BJ (cell line): ENCODE data around the gene KCND2. TPM values are rescaled to one million over a fixed set of nuclear protein-coding genes. Genes with fewer than 3 reads are reported as not detected.

Experiments used
- CTCF ChIA-PET: fragments of 350-600 bp; formaldehyde crosslinking; extraction: SDS; loops from one replicate; lab custom pipeline; 2021; ENCODE audit warnings: antibody characterized with exemption, inconsistent platforms; lab: Yijun Ruan, JAX
- POLR2A ChIA-PET: fragments of 300-600 bp; sonication (Branson Sonifier 250); formaldehyde crosslinking; extraction: SDS; loops from one replicate; lab custom pipeline; 2021; ENCODE audit warnings: antibody characterized with exemption; lab: Charles Lee
- DNase-seq: peaks from one replicate; pipeline ENCODE4 v3.0.0-alpha.2; 2011; ENCODE audit warnings: low read depth
- H3K27me3 ChIP-seq: 2 replicates; pipeline ENCODE4 v1.6.0; 2011; ENCODE audit warnings: low read length; ENCODE audit not compliant: control insufficient read depth, insufficient read depth
- H3K36me3 ChIP-seq: 2 replicates; pipeline ENCODE4 v1.5.1; 2011; ENCODE audit warnings: low read length; ENCODE audit not compliant: control insufficient read depth, insufficient read depth
- H3K4me3 ChIP-seq: 2 replicates; pipeline ENCODE4 v1.5.1; 2011; ENCODE audit warnings: low read depth, mild to moderate bottlenecking, control low read depth, low read length
- polyA plus RNA-seq: library from polyadenylated mRNA; depleted of rRNA; stranded (reverse); fragments of >200 nt; gene quantifications from 2 replicates; pipeline ENCODE4 v1.2.3, GENCODE V29; 2011
- TF ChIP-seq, protein P1 (sequence below): IDR thresholded peaks from 2 replicates; pipeline ENCODE4 v1.5.1; 2011; ENCODE audit warnings: low read depth, mild to moderate bottlenecking, control low read depth, inconsistent platforms, low read length, moderate library complexity; ENCODE audit not compliant: insufficient read depth

Gene KCND2
- polyA plus RNA-seq, 1 experiment = not detected

DNA sequence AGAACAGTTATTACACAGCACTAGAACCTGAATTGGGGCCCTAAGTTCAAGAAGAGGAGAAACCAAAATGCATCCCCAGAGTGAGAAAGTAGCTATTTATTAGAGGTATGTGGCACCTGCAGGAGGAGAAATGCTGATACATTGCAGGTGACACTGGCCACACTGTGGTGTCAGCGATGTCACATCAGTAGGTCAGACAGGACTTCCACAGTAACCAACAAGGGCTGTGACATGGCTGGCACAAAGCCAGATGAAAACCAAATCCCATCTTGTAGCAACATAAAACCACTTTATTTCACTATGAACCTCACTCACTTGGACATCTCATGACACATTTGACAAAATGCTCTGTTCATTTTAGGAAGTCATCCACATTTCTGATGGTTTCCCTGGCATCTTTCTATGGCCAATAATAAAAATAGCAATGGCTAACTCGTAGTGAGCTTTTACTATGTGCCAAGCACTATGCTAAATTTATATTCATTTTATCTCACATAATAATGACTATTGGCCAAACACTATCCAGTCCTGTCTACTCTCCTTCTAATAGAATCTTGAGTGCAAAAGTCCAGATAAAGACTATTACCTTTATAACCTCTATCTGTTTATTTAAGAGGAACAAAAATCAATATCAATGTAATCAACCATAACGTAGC lies 430.7 kb downstream of the KCND2 start:
- ChIA-PET POLR2A (no interaction called here), CTCF (no interaction called here)
- DNase-seq = no peak
- no peaks in the 10 kb centered on the region for H3K27me3 ChIP-seq
- no peak overlapping the region for H3K4me3 ChIP-seq
- H3K36me3 ChIP-seq = no peaks in the 10 kb centered on the region
- TF ChIP-seq, protein P1, sequence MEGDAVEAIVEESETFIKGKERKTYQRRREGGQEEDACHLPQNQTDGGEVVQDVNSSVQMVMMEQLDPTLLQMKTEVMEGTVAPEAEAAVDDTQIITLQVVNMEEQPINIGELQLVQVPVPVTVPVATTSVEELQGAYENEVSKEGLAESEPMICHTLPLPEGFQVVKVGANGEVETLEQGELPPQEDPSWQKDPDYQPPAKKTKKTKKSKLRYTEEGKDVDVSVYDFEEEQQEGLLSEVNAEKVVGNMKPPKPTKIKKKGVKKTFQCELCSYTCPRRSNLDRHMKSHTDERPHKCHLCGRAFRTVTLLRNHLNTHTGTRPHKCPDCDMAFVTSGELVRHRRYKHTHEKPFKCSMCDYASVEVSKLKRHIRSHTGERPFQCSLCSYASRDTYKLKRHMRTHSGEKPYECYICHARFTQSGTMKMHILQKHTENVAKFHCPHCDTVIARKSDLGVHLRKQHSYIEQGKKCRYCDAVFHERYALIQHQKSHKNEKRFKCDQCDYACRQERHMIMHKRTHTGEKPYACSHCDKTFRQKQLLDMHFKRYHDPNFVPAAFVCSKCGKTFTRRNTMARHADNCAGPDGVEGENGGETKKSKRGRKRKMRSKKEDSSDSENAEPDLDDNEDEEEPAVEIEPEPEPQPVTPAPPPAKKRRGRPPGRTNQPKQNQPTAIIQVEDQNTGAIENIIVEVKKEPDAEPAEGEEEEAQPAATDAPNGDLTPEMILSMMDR = no peak

DNA sequence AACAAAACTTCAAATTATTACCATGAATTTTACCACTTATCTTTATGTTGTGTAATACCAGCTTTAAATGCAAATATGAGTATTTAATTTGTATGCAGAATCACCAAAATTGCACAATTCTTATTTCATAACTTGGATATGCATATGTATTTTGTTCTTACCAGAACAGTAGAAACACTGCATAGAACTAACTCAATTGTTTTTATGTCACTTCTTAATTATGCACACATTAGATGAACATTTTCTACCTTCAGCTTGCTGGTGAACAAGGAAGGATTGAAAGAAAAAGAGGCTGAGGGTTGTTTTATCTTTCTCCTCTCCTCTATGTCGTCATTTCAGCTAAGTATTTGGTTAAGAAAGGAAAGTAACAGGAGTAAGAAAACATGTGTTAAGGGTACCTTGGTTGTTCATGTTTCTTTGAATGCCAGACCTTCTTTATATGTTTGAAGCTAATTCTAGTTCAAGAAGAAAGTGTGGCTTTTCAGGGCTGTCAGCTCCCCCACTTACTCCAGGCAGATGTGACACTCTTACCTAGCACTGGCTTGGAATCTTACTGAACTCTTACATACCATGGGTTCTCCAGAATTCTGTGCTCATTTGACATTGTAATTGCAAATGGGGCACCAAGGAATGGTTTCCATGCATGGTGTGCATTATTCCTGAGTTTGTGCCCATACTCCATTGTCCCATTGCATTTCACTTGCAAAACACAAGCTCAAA lies 436.4 kb downstream of the KCND2 start:
- TF ChIP-seq, protein P1 = no peak
- H3K27me3 ChIP-seq = no peaks in the 10 kb centered on the region
- DNase-seq = no peak
- ChIA-PET CTCF (interaction anchor here (1.3 kb wide), 1 partner anchor 16 kb away, joined by 6 read pairs; no protein-coding TSS in a partner anchor), POLR2A (no interaction called here)
- no peak overlapping the region for H3K4me3 ChIP-seq
- H3K36me3 ChIP-seq = no peaks in the 10 kb centered on the region

DNA sequence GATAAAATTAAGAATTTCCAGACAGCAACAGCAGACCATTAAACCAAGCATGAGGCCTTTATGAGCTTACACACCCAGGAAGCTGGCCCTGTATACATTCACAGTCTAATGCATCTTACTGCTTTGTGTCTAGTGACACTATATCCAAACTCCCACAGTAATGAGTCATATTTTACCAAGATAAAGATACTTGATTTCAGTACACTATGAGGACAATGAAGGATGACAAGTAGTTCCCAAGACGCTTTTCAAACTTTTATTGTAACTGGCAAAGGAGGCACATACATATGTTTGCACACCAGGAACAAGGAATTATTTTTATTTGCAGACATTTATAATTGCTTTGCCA lies 437.0 kb downstream of the KCND2 start:
- DNase-seq = no peak
- POLR2A ChIA-PET = no interaction called here
- H3K4me3 ChIP-seq = no peak overlapping the region
- no peaks in the 10 kb centered on the region for H3K36me3 ChIP-seq
- CTCF ChIA-PET = interaction anchor here (1.3 kb wide), 1 partner anchor 15 kb away, joined by 6 read pairs; no protein-coding TSS in a partner anchor
- H3K27me3 ChIP-seq = no peaks in the 10 kb centered on the region
- TF ChIP-seq, protein P1 = no peak

DNA sequence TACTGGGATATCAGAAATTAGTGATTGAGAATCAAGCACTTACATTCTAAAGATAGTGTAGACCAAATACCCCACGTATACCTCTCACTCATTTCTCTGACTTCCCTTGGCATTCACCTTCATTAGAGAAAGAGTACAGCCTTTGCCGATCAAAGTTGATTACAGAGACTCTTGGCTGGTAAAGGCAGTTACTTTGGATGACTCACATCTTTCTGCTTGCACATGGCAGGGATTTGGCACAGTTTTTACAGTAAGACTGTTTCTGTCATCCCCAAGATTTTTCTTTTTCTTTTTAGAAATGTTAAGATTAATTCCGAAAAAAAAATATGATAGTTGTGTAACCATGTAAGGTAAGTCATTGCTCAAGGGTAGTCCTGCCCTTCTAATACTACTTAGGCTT lies 442.0 kb downstream of the KCND2 start:
- TF ChIP-seq, protein P1 = no peak
- ChIA-PET POLR2A (no interaction called here), CTCF (no interaction called here)
- H3K27me3 ChIP-seq = no peaks in the 10 kb centered on the region
- DNase-seq = no peak
- no peak overlapping the region for H3K4me3 ChIP-seq
- H3K36me3 ChIP-seq = no peaks in the 10 kb centered on the region

DNA sequence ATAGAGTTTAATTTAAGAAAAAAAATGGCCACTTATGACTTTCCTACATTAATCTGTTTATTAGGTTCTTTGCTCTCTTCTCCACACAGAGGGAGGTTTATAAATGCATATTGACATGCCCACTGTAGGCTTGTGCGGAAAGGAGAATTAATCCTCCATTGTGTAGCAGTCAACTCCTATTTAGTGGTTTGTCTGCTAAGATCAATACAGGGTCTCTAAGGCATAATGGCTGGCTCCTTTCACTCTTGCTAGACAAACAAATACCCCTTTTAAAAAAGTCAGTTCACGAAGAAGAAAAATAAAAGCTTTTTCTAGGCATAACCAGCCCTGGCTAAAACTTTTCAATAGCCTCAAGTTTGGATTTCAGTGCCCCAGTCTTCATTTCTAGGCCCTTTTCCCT lies 443.3 kb downstream of the KCND2 start:
- Histone ChIP-seq H3K27me3 (no peaks in the 10 kb centered on the region), H3K36me3 (no peaks in the 10 kb centered on the region), H3K4me3 (no peak overlapping the region)
- ChIA-PET POLR2A (no interaction called here), CTCF (interaction anchor here (1.0 kb wide), 1 partner anchor 8 kb away, joined by 3 read pairs; no protein-coding TSS in a partner anchor)
- TF ChIP-seq, protein P1 = no peak
- DNase-seq = no peak
